Epithelial cell of proximal tubule (primary cell): ENCODE data around the gene NDRG2. TPM values are rescaled to one million over a fixed set of nuclear protein-coding genes. Genes with fewer than 3 reads are reported as not detected.
"Not testable (repeated sequence)": the region's sequence is repeated elsewhere in the genome, so short reads cannot be mapped to it uniquely, and the experiment has no call there.

Source experiments
- DNase-seq: peaks from one replicate; pipeline ENCODE4 v3.0.0-alpha.2; 2011; ENCODE audit warnings: low read depth
- H3K4me3 ChIP-seq: 2 replicates; pipeline ENCODE4 v1.5.1; 2011; ENCODE audit warnings: low read depth, mild to moderate bottlenecking, low read length
- total RNA-seq: library from RNA; depleted of rRNA; stranded (reverse); fragments of >200 nt; gene quantifications from 2 replicates; pipeline ENCODE4 v1.2.3, GENCODE V29; 2015
- TF ChIP-seq, protein P1 (sequence below): conservative IDR thresholded peaks from 2 replicates; pipeline ENCODE4 v1.5.1; 2012; ENCODE audit warnings: low read depth, mild to moderate bottlenecking, low read length

The NDRG2 gene
- total RNA-seq, 1 donor from 2014 or later, result 16.0 TPM

GRCh38 chr14:21047378-21047781 lies 22.5 kb upstream of the NDRG2 start:
- DNase-seq, result no peak
- no peak overlapping the region for H3K4me3 ChIP-seq
- TF ChIP-seq, protein P1, sequence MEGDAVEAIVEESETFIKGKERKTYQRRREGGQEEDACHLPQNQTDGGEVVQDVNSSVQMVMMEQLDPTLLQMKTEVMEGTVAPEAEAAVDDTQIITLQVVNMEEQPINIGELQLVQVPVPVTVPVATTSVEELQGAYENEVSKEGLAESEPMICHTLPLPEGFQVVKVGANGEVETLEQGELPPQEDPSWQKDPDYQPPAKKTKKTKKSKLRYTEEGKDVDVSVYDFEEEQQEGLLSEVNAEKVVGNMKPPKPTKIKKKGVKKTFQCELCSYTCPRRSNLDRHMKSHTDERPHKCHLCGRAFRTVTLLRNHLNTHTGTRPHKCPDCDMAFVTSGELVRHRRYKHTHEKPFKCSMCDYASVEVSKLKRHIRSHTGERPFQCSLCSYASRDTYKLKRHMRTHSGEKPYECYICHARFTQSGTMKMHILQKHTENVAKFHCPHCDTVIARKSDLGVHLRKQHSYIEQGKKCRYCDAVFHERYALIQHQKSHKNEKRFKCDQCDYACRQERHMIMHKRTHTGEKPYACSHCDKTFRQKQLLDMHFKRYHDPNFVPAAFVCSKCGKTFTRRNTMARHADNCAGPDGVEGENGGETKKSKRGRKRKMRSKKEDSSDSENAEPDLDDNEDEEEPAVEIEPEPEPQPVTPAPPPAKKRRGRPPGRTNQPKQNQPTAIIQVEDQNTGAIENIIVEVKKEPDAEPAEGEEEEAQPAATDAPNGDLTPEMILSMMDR, result no peak

DNA sequence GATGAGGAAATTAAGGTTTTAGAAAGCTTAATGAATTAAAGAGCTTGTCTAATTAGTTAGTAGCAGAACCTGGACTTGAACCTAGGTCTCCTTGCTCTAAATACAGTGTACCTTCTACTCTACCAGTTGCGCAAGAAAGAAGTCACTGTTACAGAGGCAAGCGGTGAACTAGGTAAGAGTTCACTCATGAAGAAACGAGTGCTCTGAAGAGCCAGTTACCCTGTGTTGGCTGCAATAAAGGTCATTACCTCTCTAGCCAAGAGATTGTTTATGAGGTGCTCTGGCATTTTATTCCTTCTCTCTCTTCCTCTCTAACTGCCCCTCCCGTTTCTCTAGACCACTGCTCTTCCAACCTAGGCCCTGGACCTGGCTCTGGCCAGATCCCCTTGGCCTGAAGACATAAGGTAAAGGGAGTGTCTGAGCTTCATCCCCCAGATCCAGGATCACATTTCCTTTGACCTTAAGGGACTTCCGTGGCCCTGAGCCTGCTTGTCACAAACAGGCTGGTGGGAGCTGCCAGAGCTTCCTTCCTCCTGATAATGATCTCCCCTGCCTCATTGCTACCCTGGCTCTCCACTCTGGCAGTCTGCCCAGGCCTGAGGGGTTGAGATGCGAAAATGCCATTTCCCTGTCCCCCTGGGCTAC lies 19.2 kb upstream of the NDRG2 start:
- no peak overlapping the region for H3K4me3 ChIP-seq
- TF ChIP-seq, protein P1, result no peak
- no peak for DNase-seq

DNA sequence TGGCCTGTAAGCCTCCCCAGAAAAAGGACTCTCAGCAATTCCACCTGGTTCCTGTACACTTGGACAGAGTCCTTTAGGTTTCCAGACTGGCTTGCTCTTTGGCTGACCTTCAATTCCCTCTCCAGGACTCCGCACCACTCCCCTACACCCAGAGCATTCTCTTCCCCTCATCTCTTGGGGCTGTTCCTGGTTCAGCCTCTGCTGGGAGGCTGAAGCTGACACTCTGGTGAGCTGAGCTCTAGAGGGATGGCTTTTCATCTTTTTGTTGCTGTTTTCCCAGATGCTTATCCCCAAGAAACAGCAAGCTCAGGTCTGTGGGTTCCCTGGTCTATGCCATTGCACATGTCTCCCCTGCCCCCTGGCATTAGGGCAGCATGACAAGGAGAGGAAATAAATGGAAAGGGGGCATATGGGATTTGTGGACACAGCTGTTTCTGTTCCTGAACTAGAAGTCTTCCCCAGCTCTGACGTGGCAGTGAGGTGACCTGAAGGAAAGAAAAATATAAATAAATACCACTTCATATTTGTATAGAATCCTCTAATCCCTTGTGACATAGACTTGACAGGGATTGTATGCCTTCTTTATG lies 18.6 kb upstream of the NDRG2 start:
- H3K4me3 ChIP-seq, result no peak overlapping the region
- DNase-seq, result no peak
- TF ChIP-seq, protein P1, result no peak

GRCh38 chr14:21042918-21043317 lies 18.1 kb upstream of the NDRG2 start:
- no peak overlapping the region for H3K4me3 ChIP-seq
- DNase-seq, result no peak
- TF ChIP-seq, protein P1, result no peak

DNA sequence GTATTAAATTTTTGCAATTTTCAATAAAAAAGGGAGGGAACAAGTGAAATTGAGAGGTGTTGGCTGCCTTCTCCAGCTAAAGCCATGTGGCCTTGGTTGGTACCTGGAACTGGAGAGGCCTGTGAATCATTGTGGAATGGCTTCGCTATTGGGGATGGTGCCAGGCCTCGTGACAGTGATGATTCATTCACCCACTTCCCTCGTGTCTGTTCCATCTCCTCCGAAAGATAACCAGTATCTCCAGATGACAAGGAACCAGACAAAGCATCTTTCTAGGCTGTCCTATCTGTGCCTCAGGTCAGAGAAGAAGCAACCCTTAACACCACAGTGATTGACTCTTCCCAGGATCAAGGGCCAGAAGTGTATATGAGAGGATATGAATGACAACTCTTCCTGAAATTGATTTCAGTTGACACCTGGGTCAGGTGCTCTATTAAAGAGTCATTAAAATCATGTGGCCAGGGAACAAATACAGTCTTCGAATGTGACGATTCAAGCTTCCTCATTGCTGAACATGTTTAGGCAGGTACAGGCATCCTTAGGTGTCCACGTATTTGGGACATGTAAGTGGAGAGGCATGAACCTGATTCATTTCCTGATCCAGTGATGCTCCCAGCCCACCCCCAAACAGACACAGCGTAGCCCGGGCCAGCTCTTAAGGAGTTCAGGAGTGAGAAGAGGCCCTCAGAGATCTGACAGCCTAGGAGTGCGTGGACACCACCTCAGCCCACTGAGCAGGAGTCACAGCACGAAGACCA lies 17.0 kb upstream of the NDRG2 start, which contains the start of gene RNASE7:
RNASE7 (plus strand) TSS at position 687 of the 758 bp plus-strand sequence. CDS start 631 bp downstream, outside the sequence.
- no peak within 1 kb of the TSS for H3K4me3 ChIP-seq
- TF ChIP-seq, protein P1, result no peak
- no peak for DNase-seq

GRCh38 chr14:21040941-21041340 lies 16.1 kb upstream of the NDRG2 start:
- DNase-seq, H3K4me3 ChIP-seq: not testable (repeated sequence)

DNA sequence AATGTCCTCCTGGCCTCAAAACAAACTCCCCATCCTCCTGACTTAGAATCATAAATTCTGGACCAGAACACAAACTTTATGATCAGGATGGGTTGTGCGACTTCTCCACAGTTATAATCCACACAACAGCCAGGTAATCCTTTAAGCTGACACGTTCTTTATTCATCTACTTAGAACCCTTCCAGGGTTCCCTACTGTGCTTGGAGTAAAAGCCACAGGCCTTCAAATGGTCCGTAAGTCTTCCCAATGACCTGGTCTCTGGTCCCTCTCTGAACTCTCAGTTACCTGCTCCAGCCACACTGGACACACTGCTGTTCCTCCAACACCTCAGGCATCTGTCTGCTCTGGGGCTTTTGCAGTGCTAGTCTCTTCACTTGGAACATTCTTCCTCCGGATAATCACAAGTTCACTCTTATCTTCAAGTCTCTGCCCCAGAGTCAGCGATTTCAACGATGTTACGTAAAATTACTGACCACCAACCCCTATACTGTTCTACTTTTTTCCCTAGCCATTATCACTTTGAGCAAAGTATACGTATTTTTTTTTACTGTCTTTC lies 15.6 kb upstream of the NDRG2 start:
- no peak for DNase-seq
- no peak overlapping the region for H3K4me3 ChIP-seq
- TF ChIP-seq, protein P1, result no peak
